Neural progenitor cell (in vitro differentiated cells): Measurements from ENCODE around the gene GRID1. TPM values are rescaled to one million over a fixed set of nuclear protein-coding genes. Genes with fewer than 3 reads are reported as not detected.

Experiments used
- DNase-seq: peaks from one replicate; pipeline ENCODE4 v3.0.0-alpha.2; 2016; ENCODE audit warnings: low spot score
- H2AFZ ChIP-seq: fragments of 200-600 bp; sonication (generic); replicated peaks from 2 replicates; pipeline ENCODE4 v1.6.1; 2016; ENCODE audit warnings: antibody characterized with exemption
- H3F3A ChIP-seq: fragments of 200-600 bp; sonication (generic); 2 replicates; pipeline ENCODE4 v1.6.1; 2016; ENCODE audit warnings: antibody characterized with exemption, low read depth
- H3K27ac ChIP-seq: fragments of 200-600 bp; sonication (generic); 2 replicates; pipeline ENCODE4 v1.5.1; 2016; ENCODE audit warnings: mild to moderate bottlenecking
- H3K27me3 ChIP-seq: fragments of 200-600 bp; sonication (generic); 2 replicates; pipeline ENCODE4 v1.6.1; 2016; ENCODE audit warnings: mild to moderate bottlenecking, moderate library complexity
- H3K36me3 ChIP-seq: fragments of 200-600 bp; sonication (generic); 2 replicates; pipeline ENCODE4 v1.5.1; 2016
- H3K4me1 ChIP-seq: fragments of 200-600 bp; sonication (generic); 2 replicates; pipeline ENCODE4 v1.6.1; 2016; ENCODE audit warnings: mixed run types
- H3K4me2 ChIP-seq: fragments of 200-600 bp; sonication (generic); 2 replicates; pipeline ENCODE4 v1.6.1; 2016
- H3K4me3 ChIP-seq: fragments of 200-600 bp; sonication (generic); 2 replicates; pipeline ENCODE4 v1.5.1; 2016
- H3K79me2 ChIP-seq: fragments of 200-600 bp; sonication (generic); 2 replicates; pipeline ENCODE4 v1.6.1; 2016; ENCODE audit warnings: low read depth
- H3K9ac ChIP-seq: fragments of 200-600 bp; sonication (generic); 2 replicates; pipeline ENCODE4 v1.6.1; 2016
- H3K9me3 ChIP-seq: fragments of 200-600 bp; sonication (generic); 2 replicates; pipeline ENCODE4 v1.5.1; 2016; ENCODE audit warnings: low read depth
- H4K20me1 ChIP-seq: fragments of 200-600 bp; sonication (generic); 2 replicates; pipeline ENCODE4 v1.6.1; 2016; ENCODE audit warnings: low read depth
- H3K27ac Mint-ChIP-seq: 3 replicates; pipeline ENCODE4 v1.8.0; 2021; ENCODE audit warnings: mixed read lengths
- H3K27me3 Mint-ChIP-seq: 2 replicates; pipeline ENCODE4 v1.8.0; 2022; ENCODE audit warnings: low read depth, mild to moderate bottlenecking, inconsistent platforms, moderate library complexity, mixed read lengths; ENCODE audit not compliant: insufficient read depth
- H3K36me3 Mint-ChIP-seq: 3 replicates; pipeline ENCODE4 v1.8.0; 2021; ENCODE audit warnings: mixed read lengths
- H3K4me1 Mint-ChIP-seq: 3 replicates; pipeline ENCODE4 v1.8.0; 2021; ENCODE audit warnings: mixed read lengths
- H3K4me3 Mint-ChIP-seq: 3 replicates; pipeline ENCODE4 v1.8.0; 2021; ENCODE audit warnings: mild to moderate bottlenecking, moderate library complexity, mixed read lengths
- H3K9me3 Mint-ChIP-seq: 3 replicates; pipeline ENCODE4 v1.8.0; 2020; ENCODE audit warnings: mixed read lengths
- CTCF ChIP-seq: fragments of 200-600 bp; sonication (generic); IDR thresholded peaks from 2 replicates; pipeline ENCODE4 v1.5.1; 2017; ENCODE audit warnings: antibody characterized with exemption, mild to moderate bottlenecking
- EZH2 ChIP-seq: fragments of 200-600 bp; sonication (generic); IDR thresholded peaks from 2 replicates; pipeline ENCODE4 v1.6.1; 2017; ENCODE audit warnings: antibody characterized with exemption, mild to moderate bottlenecking, moderate library complexity
- EZH2phosphoT487 ChIP-seq: fragments of 200-600 bp; sonication (generic); IDR thresholded peaks from 2 replicates; pipeline ENCODE4 v1.6.1; 2017; ENCODE audit warnings: antibody characterized with exemption
- total RNA-seq: library from RNA; depleted of rRNA; stranded (reverse); fragments of >200 nt; gene quantifications from 2 replicates; pipeline ENCODE4 v1.2.3, GENCODE V29; 2015; ENCODE audit warnings: low replicate concordance

Gene GRID1
- total RNA-seq, 1 donor from 2014 or later = not detected

GRCh38 chr10:86200867-86201266 lies 165.7 kb downstream of the GRID1 start:
- no peaks in the 10 kb centered on the region for H3K79me2 ChIP-seq
- TF ChIP-seq EZH2phosphoT487 (no peak), EZH2 (no peak), CTCF (no peak)
- peaks cover 17% of the 10 kb centered on the region for H3K27me3 Mint-ChIP-seq
- peaks cover 2% of the 10 kb centered on the region for H3K9me3 Mint-ChIP-seq
- no peaks in the 10 kb centered on the region for H3K4me1 ChIP-seq
- no peaks in the 10 kb centered on the region for H3F3A ChIP-seq
- H3K9ac ChIP-seq = no peak overlapping the region
- H4K20me1 ChIP-seq = no peaks in the 10 kb centered on the region
- H3K4me1 Mint-ChIP-seq = no peaks in the 10 kb centered on the region
- H2AFZ ChIP-seq = no peak overlapping the region
- no peak overlapping the region for H3K27ac ChIP-seq
- no peak overlapping the region for H3K4me3 ChIP-seq
- H3K4me3 Mint-ChIP-seq = no peak overlapping the region
- no peaks in the 10 kb centered on the region for H3K27me3 ChIP-seq
- DNase-seq = no peak
- H3K4me2 ChIP-seq = no peak overlapping the region
- H3K27ac Mint-ChIP-seq = no peak overlapping the region
- no peaks in the 10 kb centered on the region for H3K36me3 ChIP-seq
- no peaks in the 10 kb centered on the region for H3K9me3 ChIP-seq
- no peaks in the 10 kb centered on the region for H3K36me3 Mint-ChIP-seq

DNA sequence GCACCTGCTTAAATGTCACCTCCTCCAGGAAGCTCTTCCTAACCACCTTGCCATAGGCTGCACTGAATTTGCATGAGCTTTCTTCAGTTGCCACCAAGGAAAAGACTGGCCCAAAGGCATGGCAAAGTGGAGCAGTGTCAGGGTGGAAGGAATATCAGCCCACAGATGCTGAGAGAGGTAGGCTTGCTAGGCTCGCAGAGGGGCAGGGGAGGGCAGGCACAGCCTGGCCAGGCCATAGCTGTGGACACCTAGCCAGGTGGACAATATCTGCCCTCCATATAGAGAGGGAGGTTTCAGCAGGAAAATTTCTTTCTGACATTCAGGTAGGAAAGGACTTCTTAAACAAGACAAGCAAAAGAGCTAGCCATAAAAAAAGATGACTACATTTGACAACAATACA lies 166.3 kb downstream of the GRID1 start:
- no peak overlapping the region for H3K4me3 ChIP-seq
- H3K36me3 Mint-ChIP-seq = no peaks in the 10 kb centered on the region
- no peaks in the 10 kb centered on the region for H3K4me1 ChIP-seq
- no peak overlapping the region for H3K27ac ChIP-seq
- H3K27me3 ChIP-seq = no peaks in the 10 kb centered on the region
- H3K9ac ChIP-seq = no peak overlapping the region
- H3K27ac Mint-ChIP-seq = no peak overlapping the region
- H3K4me1 Mint-ChIP-seq = no peaks in the 10 kb centered on the region
- H3K27me3 Mint-ChIP-seq = peaks cover 17% of the 10 kb centered on the region
- no peak overlapping the region for H3K4me3 Mint-ChIP-seq
- H3F3A ChIP-seq = no peaks in the 10 kb centered on the region
- H3K9me3 ChIP-seq = no peaks in the 10 kb centered on the region
- H2AFZ ChIP-seq = no peak overlapping the region
- H4K20me1 ChIP-seq = no peaks in the 10 kb centered on the region
- H3K9me3 Mint-ChIP-seq = peaks cover 2% of the 10 kb centered on the region
- no peaks in the 10 kb centered on the region for H3K79me2 ChIP-seq
- H3K4me2 ChIP-seq = no peak overlapping the region
- no peak for TF ChIP-seq CTCF
- TF ChIP-seq EZH2phosphoT487 = no peak
- no peak for TF ChIP-seq EZH2
- no peaks in the 10 kb centered on the region for H3K36me3 ChIP-seq
- DNase-seq = no peak

DNA sequence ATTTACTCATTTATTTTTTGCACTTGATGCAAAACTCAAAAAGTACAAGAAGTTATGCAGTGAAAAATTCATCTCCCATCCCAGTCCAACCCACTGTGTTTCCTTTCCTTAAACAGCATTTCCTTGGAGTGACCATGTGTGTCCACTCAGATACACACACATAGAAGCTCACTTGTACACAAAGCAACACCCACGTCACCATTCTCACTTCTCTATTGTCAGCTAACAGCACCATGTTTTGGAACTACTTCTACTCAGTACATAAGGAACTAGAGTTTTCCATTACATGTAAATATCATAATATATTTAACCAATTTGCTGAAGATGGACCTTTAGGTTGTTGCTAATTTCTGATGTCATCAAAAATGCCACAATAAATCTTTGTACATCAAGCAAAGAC lies 167.6 kb downstream of the GRID1 start:
- H3K36me3 ChIP-seq = no peaks in the 10 kb centered on the region
- no peak for DNase-seq
- no peak overlapping the region for H3K4me3 ChIP-seq
- no peaks in the 10 kb centered on the region for H3K9me3 ChIP-seq
- Mint-ChIP-seq H3K4me1 (no peaks in the 10 kb centered on the region), H3K36me3 (no peaks in the 10 kb centered on the region), H3K27me3 (peaks cover 17% of the 10 kb centered on the region), H3K27ac (no peak overlapping the region), H3K9me3 (peaks cover 2% of the 10 kb centered on the region), H3K4me3 (no peak overlapping the region)
- H3K27me3 ChIP-seq = no peaks in the 10 kb centered on the region
- TF ChIP-seq EZH2 = no peak
- no peak for TF ChIP-seq EZH2phosphoT487
- no peak for TF ChIP-seq CTCF
- no peak overlapping the region for H3K4me2 ChIP-seq
- no peaks in the 10 kb centered on the region for H3F3A ChIP-seq
- H3K79me2 ChIP-seq = no peaks in the 10 kb centered on the region
- H3K27ac ChIP-seq = no peak overlapping the region
- no peaks in the 10 kb centered on the region for H4K20me1 ChIP-seq
- no peak overlapping the region for H3K9ac ChIP-seq
- H3K4me1 ChIP-seq = no peaks in the 10 kb centered on the region
- H2AFZ ChIP-seq = no peak overlapping the region
